Upper lobe of right lung (tissue), 1 donor: ENCODE measurements around the gene RACK1. TPM values are rescaled to one million over a fixed set of nuclear protein-coding genes. Genes with fewer than 3 reads are reported as not detected.

Experiments used
- ATAC-seq: fragments of 200-7000 bp; cut with Tn5 transposase; one replicate; pipeline ENCODE4 v1.9.1; 2020; ENCODE audit warnings: mild to moderate bottlenecking, moderate library complexity
- DNase-seq: peaks from one replicate; pipeline ENCODE4 v3.0.0-alpha.2; 2020
- H3K27ac ChIP-seq: fragments of 200-600 bp; one replicate; pipeline ENCODE4 v1.8.0; 2022
- H3K27me3 ChIP-seq: fragments of 200-600 bp; one replicate; pipeline ENCODE4 v1.8.0; 2022; ENCODE audit warnings: mild to moderate bottlenecking
- H3K36me3 ChIP-seq: fragments of 200-600 bp; one replicate; pipeline ENCODE4 v1.8.0; 2022
- H3K4me1 ChIP-seq: fragments of 200-600 bp; one replicate; pipeline ENCODE4 v1.8.0; 2022
- H3K4me3 ChIP-seq: fragments of 200-600 bp; one replicate; pipeline ENCODE4 v1.8.0; 2022; ENCODE audit warnings: mild to moderate bottlenecking
- H3K9me3 ChIP-seq: fragments of 200-600 bp; one replicate; pipeline ENCODE4 v1.8.0; 2022
- CTCF ChIP-seq: fragments of 200-600 bp; IDR thresholded peaks from one replicate; pipeline ENCODE4 v1.8.0; 2022; ENCODE audit warnings: antibody characterized with exemption
- intact Hi-C: fragments of 100-400 bp; cut with DNase I; formaldehyde crosslinking; loops from one replicate; pipeline ENCODE4 v1.11.0; 2022
- total RNA-seq: library from RNA; stranded (reverse); fragmentation: NEBNext Ultra II Directional; extraction: Animal tissue kit (Norgen Biotek cat#: 25700); gene quantifications from one replicate; pipeline ENCODE4 v1.2.1, GENCODE V29; 2021
- donor health status: DM: no; HTN: yes; CAD: no; lungs with severe emphysema.

The RACK1 gene
- total RNA-seq, 1 donor from 2014 or later = 1,155 TPM

- no peaks in the 10 kb centered on the region for H3K27me3 ChIP-seq
- peak overlapping the region; percentile 100 for H3K27ac ChIP-seq
- H3K4me1 ChIP-seq = peaks cover 51% of the 10 kb centered on the region
- H3K9me3 ChIP-seq = no peaks in the 10 kb centered on the region
- DNase-seq (no peak), ATAC-seq (no peak)
- intact Hi-C loops = no loop called here
- TF ChIP-seq CTCF = no peak
- peaks cover 6% of the 10 kb centered on the region for H3K36me3 ChIP-seq
- peak overlapping the region; percentile 93 for H3K4me3 ChIP-seq
These were observed 15.6 kb upstream of the RACK1 start for GRCh38 chr5:181259283-181259682.

- TF ChIP-seq CTCF = no peak
- Histone ChIP-seq H3K27me3 (no peaks in the 10 kb centered on the region), H3K27ac (peak overlapping the region; percentile 3), H3K9me3 (no peaks in the 10 kb centered on the region), H3K36me3 (peaks cover 8% of the 10 kb centered on the region), H3K4me3 (peak overlapping the region; percentile 93), H3K4me1 (peaks cover 55% of the 10 kb centered on the region)
- intact Hi-C loops = no loop called here
- ATAC-seq = no peak
- DNase-seq = no peak
These were observed 14.9 kb upstream of the RACK1 start for GRCh38 chr5:181258576-181258975.

GRCh38 chr5:181255836-181256578, 12.3 kb upstream of the RACK1 start:
- TF ChIP-seq CTCF = no peak
- Histone ChIP-seq H3K9me3 (no peaks in the 10 kb centered on the region), H3K27ac (no peak overlapping the region), H3K4me1 (peaks cover 62% of the 10 kb centered on the region), H3K4me3 (no peak overlapping the region), H3K27me3 (no peaks in the 10 kb centered on the region), H3K36me3 (peaks cover 25% of the 10 kb centered on the region)
- DNase-seq (no peak), ATAC-seq (no peak)
- intact Hi-C loops = no loop called here

GRCh38 chr5:181255276-181255675, 11.6 kb upstream of the RACK1 start:
- peaks cover 69% of the 10 kb centered on the region for H3K4me1 ChIP-seq
- ATAC-seq (no peak), DNase-seq (no peak)
- peaks cover 25% of the 10 kb centered on the region for H3K36me3 ChIP-seq
- no peaks in the 10 kb centered on the region for H3K9me3 ChIP-seq
- no peak for TF ChIP-seq CTCF
- H3K4me3 ChIP-seq = no peak overlapping the region
- intact Hi-C loops = no loop called here
- no peaks in the 10 kb centered on the region for H3K27me3 ChIP-seq
- H3K27ac ChIP-seq = no peak overlapping the region

GRCh38 chr5:181248277-181248676, 4.6 kb upstream of the RACK1 start:
- H3K9me3 ChIP-seq = no peaks in the 10 kb centered on the region
- TF ChIP-seq CTCF = no peak
- intact Hi-C loops = no loop called here
- peaks cover 59% of the 10 kb centered on the region for H3K4me1 ChIP-seq
- H3K27me3 ChIP-seq = no peaks in the 10 kb centered on the region
- peak overlapping the region; percentile 83 for H3K4me3 ChIP-seq
- peak overlapping the region; percentile 98 for H3K27ac ChIP-seq
- DNase-seq = no peak
- H3K36me3 ChIP-seq = peaks cover 14% of the 10 kb centered on the region
- no peak for ATAC-seq
